Measurements from ENCODE around the gene C5orf24. TPM values are rescaled to one million over a fixed set of nuclear protein-coding genes. Genes with fewer than 3 reads are reported as not detected.

C5orf24 gene
- total RNA-seq, 1 experiment from 2014 or later = 22.5 TPM

GRCh38 chr5:134840811-134841210 is 5.0 kb upstream of the C5orf24 start:
- H3K4me1 ChIP-seq (ENCODE audit: insufficient read depth, low read length) = no peaks in the 10 kb centered on the region
- Mint-ChIP-seq H3K27ac (no peak overlapping the region; a peak in 1 of 7 replicates), H3K4me1 (peaks cover 6 to 7% of the 10 kb centered on the region in 2 experiments; a peak in 2 of 4 replicates), H3K4me3 (no peak overlapping the region), H3K27me3 (ENCODE audit: low read depth) (no peaks in the 10 kb centered on the region), H3K36me3 (ENCODE audit: insufficient read depth in 1 of 3, low read depth in 3 of 3) (peaks cover 23 to 42% (median 32%) of the 10 kb centered on the region in 3 experiments), H3K9me3 (no peaks in the 10 kb centered on the region)
- H4K91ac ChIP-seq (ENCODE audit: insufficient read length, low read depth, low read length) = no peak overlapping the region
- H2AFZ ChIP-seq (ENCODE audit: low read length) = no peak overlapping the region
- H3K27me3 ChIP-seq (ENCODE audit: insufficient read depth, low read length) = no peaks in the 10 kb centered on the region
- H3K56ac ChIP-seq (ENCODE audit: insufficient read length, low read depth, low read length) = no peak overlapping the region
- WGBS (ENCODE audit: extremely low coverage, insufficient read length, low lambda C conversion rate) = no CpG with 5 or more reads among the region's 3 CpGs
- no peak overlapping the region for H3K4me2 ChIP-seq (ENCODE audit: insufficient read depth, insufficient read length, low read length)
- H3K79me1 ChIP-seq (ENCODE audit: insufficient read depth, low read depth, low read length, poor library complexity, severe bottlenecking) = no peaks in the 10 kb centered on the region
- H2BK20ac ChIP-seq (ENCODE audit: low read depth, low read length, poor library complexity, severe bottlenecking) = no peak overlapping the region
- no peaks in the 10 kb centered on the region for H3K79me2 ChIP-seq (ENCODE audit: insufficient read depth, low read length)
- H3K18ac ChIP-seq (ENCODE audit: insufficient read length, low read depth, low read length) = no peak overlapping the region
- H4K20me1 ChIP-seq (ENCODE audit: control insufficient read depth, insufficient read depth, insufficient read length) = no peaks in the 10 kb centered on the region
- H2BK120ac ChIP-seq (ENCODE audit: low read depth, low read length, poor library complexity, severe bottlenecking) = no peak overlapping the region
- H2BK15ac ChIP-seq (ENCODE audit: low read depth, low read length) = no peak overlapping the region
- H4K5ac ChIP-seq (ENCODE audit: insufficient read length, low read depth, low read length) = no peak overlapping the region
- no peak overlapping the region for H3T11ph ChIP-seq (ENCODE audit: low read length)
- no peak overlapping the region for H3K4ac ChIP-seq (ENCODE audit: low read depth, low read length)
- no peak overlapping the region for H2AK5ac ChIP-seq (ENCODE audit: insufficient read length, low read length)
- no peak for DNase-seq
- no peak overlapping the region for H4K8ac ChIP-seq (replicated peaks; ENCODE audit: insufficient read length, low read depth, low read length)
- no peak overlapping the region for H3K23ac ChIP-seq (ENCODE audit: insufficient read length, low read depth, low read length)
- H2BK12ac ChIP-seq (ENCODE audit: insufficient read length, low read depth, low read length) = no peak overlapping the region
- H3K14ac ChIP-seq (ENCODE audit: insufficient read depth, low read length) = no peak overlapping the region
- TF ChIP-seq, protein P1, sequence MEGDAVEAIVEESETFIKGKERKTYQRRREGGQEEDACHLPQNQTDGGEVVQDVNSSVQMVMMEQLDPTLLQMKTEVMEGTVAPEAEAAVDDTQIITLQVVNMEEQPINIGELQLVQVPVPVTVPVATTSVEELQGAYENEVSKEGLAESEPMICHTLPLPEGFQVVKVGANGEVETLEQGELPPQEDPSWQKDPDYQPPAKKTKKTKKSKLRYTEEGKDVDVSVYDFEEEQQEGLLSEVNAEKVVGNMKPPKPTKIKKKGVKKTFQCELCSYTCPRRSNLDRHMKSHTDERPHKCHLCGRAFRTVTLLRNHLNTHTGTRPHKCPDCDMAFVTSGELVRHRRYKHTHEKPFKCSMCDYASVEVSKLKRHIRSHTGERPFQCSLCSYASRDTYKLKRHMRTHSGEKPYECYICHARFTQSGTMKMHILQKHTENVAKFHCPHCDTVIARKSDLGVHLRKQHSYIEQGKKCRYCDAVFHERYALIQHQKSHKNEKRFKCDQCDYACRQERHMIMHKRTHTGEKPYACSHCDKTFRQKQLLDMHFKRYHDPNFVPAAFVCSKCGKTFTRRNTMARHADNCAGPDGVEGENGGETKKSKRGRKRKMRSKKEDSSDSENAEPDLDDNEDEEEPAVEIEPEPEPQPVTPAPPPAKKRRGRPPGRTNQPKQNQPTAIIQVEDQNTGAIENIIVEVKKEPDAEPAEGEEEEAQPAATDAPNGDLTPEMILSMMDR (conservative IDR thresholded peaks at IDR 0.05) = no peak
- H3K23me2 ChIP-seq (ENCODE audit: insufficient read length, low read depth, low read length, poor library complexity, severe bottlenecking) = no peaks in the 10 kb centered on the region
- no peak overlapping the region for H3K27ac ChIP-seq (ENCODE audit: insufficient read length, low read depth, low read length)
- no peak overlapping the region for H3K9ac ChIP-seq (ENCODE audit: extremely low read depth, insufficient read length, low read length)
- H2BK5ac ChIP-seq (ENCODE audit: insufficient read length, low read length) = no peak overlapping the region
- no peaks in the 10 kb centered on the region for H3K9me3 ChIP-seq (ENCODE audit: control insufficient read depth, low read depth, low read length)

Measured in H9 (cell line).